IMR-90 (cell line): Measurements from ENCODE around the gene RALGAPA1. TPM values are rescaled to one million over a fixed set of nuclear protein-coding genes. Genes with fewer than 3 reads are reported as not detected.

Experiments
- ATAC-seq: fragments of 200-7000 bp; cut with Tn5 transposase; 2 replicates; pipeline ENCODE4 v1.9.1; 2020; ENCODE audit warnings: low read depth, mild to moderate bottlenecking, moderate library complexity
- BruUV-seq: library from RNA; stranded (reverse); fragments of 400-500 nt; replicated peaks from 2 replicates; lab custom pipeline; 2021; lab: Mats Ljungman, UMichigan
- CTCF ChIA-PET: fragments of 300-600 bp; formaldehyde crosslinking; extraction: SDS; loops from one replicate; lab custom pipeline; 2021; ENCODE audit warnings: antibody characterized with exemption; lab: Yijun Ruan, JAX
- POLR2A ChIA-PET: fragments of 300-600 bp; sonication (Branson Sonifier 250); formaldehyde crosslinking; loops from one replicate; lab custom pipeline; 2022; ENCODE audit warnings: antibody characterized with exemption; ENCODE audit not compliant: unreplicated experiment; lab: Charles Lee
- DNase-seq: peaks from one replicate; pipeline ENCODE4 v3.0.0; 2013
- H2AFZ ChIP-seq: replicated peaks from 2 replicates; pipeline ENCODE3; 2013; ENCODE audit warnings: low read length, mild to moderate bottlenecking; ENCODE audit not compliant: poor library complexity
- H2AK5ac ChIP-seq: 2 replicates; pipeline ENCODE4 v1.6.1; 2013; ENCODE audit warnings: low read depth, low read length, inconsistent platforms
- H2AK9ac ChIP-seq: replicated peaks from 2 replicates; pipeline ENCODE3; 2013; ENCODE audit warnings: mild to moderate bottlenecking, low read depth, low read length, moderate library complexity; ENCODE audit not compliant: poor library complexity
- H2BK120ac ChIP-seq: 2 replicates; pipeline ENCODE4 v1.6.1; 2013; ENCODE audit warnings: low read depth, low read length, inconsistent platforms
- H2BK15ac ChIP-seq: 3 replicates; pipeline ENCODE4 v1.6.1; 2013; ENCODE audit warnings: low read depth, low read length, inconsistent platforms
- H2BK20ac ChIP-seq: 2 replicates; pipeline ENCODE4 v1.6.1; 2013; ENCODE audit warnings: low read depth, mild to moderate bottlenecking, inconsistent platforms, low read length, moderate library complexity
- H2BK5ac ChIP-seq: 2 replicates; pipeline ENCODE4 v1.6.1; 2013; ENCODE audit warnings: mild to moderate bottlenecking, low read depth, low read length, inconsistent platforms; ENCODE audit not compliant: poor library complexity, severe bottlenecking
- H3K14ac ChIP-seq: replicated peaks from 2 replicates; pipeline ENCODE4 v1.6.1; 2013; ENCODE audit warnings: low read depth, low read length, inconsistent platforms
- H3K18ac ChIP-seq: 2 replicates; pipeline ENCODE4 v1.6.1; 2013; ENCODE audit warnings: low read depth, low read length, control low read depth
- H3K23ac ChIP-seq: 2 replicates; pipeline ENCODE4 v1.6.1; 2013; ENCODE audit warnings: low read depth, low read length, inconsistent platforms
- H3K27ac ChIP-seq: 2 replicates; pipeline ENCODE4 v1.5.1; 2013; ENCODE audit warnings: mild to moderate bottlenecking, control low read depth, low read length; ENCODE audit not compliant: insufficient read depth
- H3K27me3 ChIP-seq: 2 replicates; pipeline ENCODE4 v1.6.1; 2013; ENCODE audit warnings: low read length; ENCODE audit not compliant: control insufficient read depth, insufficient read depth
- H3K36me3 ChIP-seq: 2 replicates; pipeline ENCODE4 v1.6.1; 2013; ENCODE audit warnings: low read length, mixed read lengths; ENCODE audit not compliant: control insufficient read depth, insufficient read depth
- H3K4ac ChIP-seq: 2 replicates; pipeline ENCODE4 v1.6.1; 2013; ENCODE audit warnings: low read depth, low read length, inconsistent platforms
- H3K4me1 ChIP-seq: 2 replicates; pipeline ENCODE4 v1.6.1; 2013; ENCODE audit warnings: low read length, mixed read lengths; ENCODE audit not compliant: control insufficient read depth, insufficient read depth
- H3K4me2 ChIP-seq: 2 replicates; pipeline ENCODE4 v1.6.1; 2013; ENCODE audit warnings: low read depth, mild to moderate bottlenecking, control low read depth, low read length, moderate library complexity
- H3K4me3 ChIP-seq: 2 replicates; pipeline ENCODE4 v1.5.1; 2013; ENCODE audit warnings: low read depth, mild to moderate bottlenecking, control low read depth, low read length, moderate library complexity; ENCODE audit not compliant: insufficient read depth
- H3K56ac ChIP-seq: 2 replicates; pipeline ENCODE4 v1.6.1; 2013; ENCODE audit warnings: low read length, inconsistent platforms; ENCODE audit not compliant: insufficient read depth; ENCODE audit errors: extremely low read depth
- H3K79me1 ChIP-seq, 2 experiments: 2 replicates each; pipeline ENCODE4 v1.6.1; 2013; ENCODE audit warnings: low read length in 2 of 2, inconsistent platforms in 1 of 2, low read depth in 1 of 2
- H3K9ac ChIP-seq: 2 replicates; pipeline ENCODE4 v1.6.1; 2013; ENCODE audit warnings: low read depth, low read length, control low read depth
- H3K9me1 ChIP-seq: 2 replicates; pipeline ENCODE4 v1.6.1; 2013; ENCODE audit warnings: low read length, inconsistent platforms; ENCODE audit not compliant: insufficient read depth
- H3K9me3 ChIP-seq: 2 replicates; pipeline ENCODE4 v1.6.1; 2013; ENCODE audit warnings: low read length; ENCODE audit not compliant: control insufficient read depth, insufficient read depth
- H4K20me1 ChIP-seq: 2 replicates; pipeline ENCODE4 v1.6.1; 2013; ENCODE audit warnings: low read length, inconsistent platforms; ENCODE audit not compliant: insufficient read depth
- H4K5ac ChIP-seq: 2 replicates; pipeline ENCODE4 v1.6.1; 2013; ENCODE audit warnings: mild to moderate bottlenecking, low read depth, low read length, control low read depth
- H4K8ac ChIP-seq, 2 experiments: 2 replicates each; pipeline ENCODE4 v1.6.1; 2013; ENCODE audit warnings: low read depth in 2 of 2, low read length in 2 of 2, control low read depth in 1 of 2, inconsistent platforms in 1 of 2
- H4K91ac ChIP-seq: 2 replicates; pipeline ENCODE4 v1.6.1; 2013; ENCODE audit warnings: low read depth, low read length, inconsistent platforms; ENCODE audit not compliant: insufficient read depth
- CHD1 ChIP-seq: IDR thresholded peaks from 2 replicates; pipeline ENCODE4 v1.6.1; 2012; ENCODE audit warnings: low read depth, low read length, improper control_type of control experiment
- FOS ChIP-seq: fragments of 150-350 bp; IDR thresholded peaks from 2 replicates; pipeline ENCODE4 v1.6.1; 2016; ENCODE audit warnings: low read depth, low read length
- MAZ ChIP-seq: IDR thresholded peaks from 2 replicates; pipeline ENCODE4 v1.6.1; 2012; ENCODE audit warnings: low read depth, mild to moderate bottlenecking, low read length, improper control_type of control experiment, moderate library complexity, borderline replicate concordance
- MXI1 ChIP-seq: IDR thresholded peaks from 2 replicates; pipeline ENCODE4 v1.6.1; 2012; ENCODE audit warnings: low read depth, mild to moderate bottlenecking, low read length, moderate library complexity, borderline replicate concordance
- POLR2A ChIP-seq: IDR thresholded peaks from 2 replicates; pipeline ENCODE4 v1.6.1; 2012; ENCODE audit warnings: mild to moderate bottlenecking, low read depth, low read length
- RAD21 ChIP-seq: IDR thresholded peaks from 2 replicates; pipeline ENCODE4 v1.6.1; 2012; ENCODE audit warnings: low read length, improper control_type of control experiment
- RFX5 ChIP-seq: IDR thresholded peaks from 2 replicates; pipeline ENCODE4 v1.8.0; 2012; ENCODE audit warnings: low read depth, mild to moderate bottlenecking, low read length, moderate library complexity
- SMC3 ChIP-seq: fragments of 150-350 bp; IDR thresholded peaks from 2 replicates; pipeline ENCODE4 v1.6.1; 2016; ENCODE audit warnings: low read depth, mild to moderate bottlenecking, antibody characterized with exemption, low read length, moderate library complexity
- whole genome bisulfite sequencing, 2 experiments: methylation state at CpG; one replicate each; pipeline versions ENCODE4 v1.1.5 to v1.1.7; 2013; ENCODE audit warnings: missing lambda C conversion rate in 2 of 2; ENCODE audit not compliant: insufficient read length in 1 of 2; ENCODE audit errors: extremely low coverage in 2 of 2; 5-methylcytosine and 5-hydroxymethylcytosine counted together
- dilution Hi-C: fragments of 300-500 bp; cut with HindIII; formaldehyde crosslinking; loops from one replicate; pipeline ENCODE4 v1.14.3; 2018; ENCODE audit warnings: low sequenced_read_pairs; ENCODE audit not compliant: unreplicated experiment
- in situ Hi-C: fragments of 300-500 bp; cut with MboI; formaldehyde crosslinking; loops from 3 replicates; pipeline ENCODE4 v1.14.3; 2019; ENCODE audit warnings: low sequenced_read_pairs, inconsistent platforms, mixed read lengths
- intact Hi-C: fragments of 100-400 bp; cut with micrococcal nuclease; formaldehyde crosslinking; loops from 2 replicates; pipeline ENCODE4 v1.10.0; 2022
- polyA plus RNA-seq, 3 experiments: library from polyadenylated mRNA; depleted of rRNA; stranded (reverse); fragments of >200 nt; gene quantifications; 2 replicates each; pipeline ENCODE4 v1.2.3, GENCODE V29; 2012; ENCODE audit warnings: low replicate concordance in 1 of 3
- total RNA-seq: library from RNA; depleted of rRNA; stranded (reverse); fragments of >200 nt; gene quantifications from 2 replicates; pipeline ENCODE4 v1.2.3, GENCODE V29; 2012
- TF ChIP-seq, protein P1 (sequence below): conservative IDR thresholded peaks from 2 replicates; pipeline ENCODE4 v1.5.1; 2012; ENCODE audit warnings: mild to moderate bottlenecking, low read depth, low read length, improper control_type of control experiment

Gene RALGAPA1
- total and polyA plus RNA-seq, 2 of the 4 experiments (the other 2 are of a cell fraction): 5.1 to 25.6 TPM

- Histone ChIP-seq H2AFZ (no peak overlapping the region), H2AK9ac (no peak overlapping the region), H3K4me3 (no peak overlapping the region), H3K18ac (no peak overlapping the region), H3K14ac (no peak overlapping the region), H3K9me3 (no peaks in the 10 kb centered on the region), H4K20me1 (no peaks in the 10 kb centered on the region), H2BK120ac (no peak overlapping the region), H3K56ac (no peak overlapping the region), H2BK15ac (no peak overlapping the region), H3K27me3 (no peaks in the 10 kb centered on the region), H4K8ac (no peak overlapping the region), H3K79me1 (peaks cover 0 to under 1% of the 10 kb centered on the region in 2 experiments; a peak in 1 of 4 replicates), H4K91ac (no peak overlapping the region), H3K36me3 (no peaks in the 10 kb centered on the region), H2BK20ac (no peak overlapping the region), H3K4me2 (no peak overlapping the region), H4K5ac (no peak overlapping the region), H3K9me1 (no peaks in the 10 kb centered on the region), H3K4ac (no peak overlapping the region), H3K27ac (no peak overlapping the region), H2AK5ac (no peak overlapping the region), H3K9ac (no peak overlapping the region), H3K23ac (no peak overlapping the region), H3K4me1 (no peaks in the 10 kb centered on the region), H2BK5ac (no peak overlapping the region)
- TF ChIP-seq MAZ (no peak), RAD21 (no peak), SMC3 (no peak), CHD1 (no peak), FOS (no peak), RFX5 (no peak), POLR2A (no peak), MXI1 (no peak)
- TF ChIP-seq, protein P1, sequence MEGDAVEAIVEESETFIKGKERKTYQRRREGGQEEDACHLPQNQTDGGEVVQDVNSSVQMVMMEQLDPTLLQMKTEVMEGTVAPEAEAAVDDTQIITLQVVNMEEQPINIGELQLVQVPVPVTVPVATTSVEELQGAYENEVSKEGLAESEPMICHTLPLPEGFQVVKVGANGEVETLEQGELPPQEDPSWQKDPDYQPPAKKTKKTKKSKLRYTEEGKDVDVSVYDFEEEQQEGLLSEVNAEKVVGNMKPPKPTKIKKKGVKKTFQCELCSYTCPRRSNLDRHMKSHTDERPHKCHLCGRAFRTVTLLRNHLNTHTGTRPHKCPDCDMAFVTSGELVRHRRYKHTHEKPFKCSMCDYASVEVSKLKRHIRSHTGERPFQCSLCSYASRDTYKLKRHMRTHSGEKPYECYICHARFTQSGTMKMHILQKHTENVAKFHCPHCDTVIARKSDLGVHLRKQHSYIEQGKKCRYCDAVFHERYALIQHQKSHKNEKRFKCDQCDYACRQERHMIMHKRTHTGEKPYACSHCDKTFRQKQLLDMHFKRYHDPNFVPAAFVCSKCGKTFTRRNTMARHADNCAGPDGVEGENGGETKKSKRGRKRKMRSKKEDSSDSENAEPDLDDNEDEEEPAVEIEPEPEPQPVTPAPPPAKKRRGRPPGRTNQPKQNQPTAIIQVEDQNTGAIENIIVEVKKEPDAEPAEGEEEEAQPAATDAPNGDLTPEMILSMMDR: no peak
- dilution Hi-C loops (loop anchor here (25.0 kb wide), 1 partner anchor 259 kb away; no protein-coding TSS in a partner anchor), intact Hi-C loops (no loop called here), in situ Hi-C loops (no loop called here)
- no peak for DNase-seq
- no peak for ATAC-seq
- CTCF ChIA-PET: interaction anchor here (0.7 kb wide), 1 partner anchor 1834 kb away, joined by 3 read pairs; no protein-coding TSS in a partner anchor
- no TSS peak for BruUV-seq
- WGBS, 2 experiments: no CpG with 5 or more reads among the region's 3 CpGs
- POLR2A ChIA-PET: no interaction called here
These were observed 112.5 kb downstream of the RALGAPA1 start for GRCh38 chr14:35696575-35696974.
